Astrocyte (in vitro differentiated cells and primary cell): ENCODE data around the gene MRPL33.

Experiments used
- EZH2 ChIP-seq: IDR thresholded peaks from 2 replicates; pipeline ENCODE4 v1.6.1; 2012; ENCODE audit warnings: mild to moderate bottlenecking, low read length, inconsistent platforms; ENCODE audit not compliant: insufficient read depth
- TF ChIP-seq, protein P1 (sequence below): IDR thresholded peaks from 2 replicates; pipeline ENCODE4 v1.5.1; 2011; ENCODE audit warnings: low read depth, mild to moderate bottlenecking, inconsistent platforms, low read length, moderate library complexity; ENCODE audit not compliant: insufficient read depth

DNA sequence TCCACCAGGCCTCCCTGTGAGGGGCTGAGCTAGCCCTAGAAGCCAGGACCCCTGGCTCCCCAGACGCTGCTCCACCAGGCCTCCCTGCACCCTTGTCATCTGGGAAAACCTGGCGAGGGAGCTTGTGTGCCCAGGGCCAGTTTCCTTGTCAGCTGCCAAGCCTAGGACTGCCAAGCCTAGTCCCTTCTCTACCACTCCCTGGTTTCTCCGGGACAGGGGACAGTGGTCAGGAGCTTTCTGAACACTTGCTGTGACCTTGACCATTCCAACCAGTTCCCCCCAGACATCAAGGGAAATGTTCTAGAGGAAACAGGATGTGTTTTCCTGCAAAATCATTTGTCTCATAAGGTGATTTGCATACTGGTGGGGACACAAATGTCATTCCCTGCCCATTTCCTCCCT is 41.3 kb upstream of the MRPL33 start:
- TF ChIP-seq, protein P1, sequence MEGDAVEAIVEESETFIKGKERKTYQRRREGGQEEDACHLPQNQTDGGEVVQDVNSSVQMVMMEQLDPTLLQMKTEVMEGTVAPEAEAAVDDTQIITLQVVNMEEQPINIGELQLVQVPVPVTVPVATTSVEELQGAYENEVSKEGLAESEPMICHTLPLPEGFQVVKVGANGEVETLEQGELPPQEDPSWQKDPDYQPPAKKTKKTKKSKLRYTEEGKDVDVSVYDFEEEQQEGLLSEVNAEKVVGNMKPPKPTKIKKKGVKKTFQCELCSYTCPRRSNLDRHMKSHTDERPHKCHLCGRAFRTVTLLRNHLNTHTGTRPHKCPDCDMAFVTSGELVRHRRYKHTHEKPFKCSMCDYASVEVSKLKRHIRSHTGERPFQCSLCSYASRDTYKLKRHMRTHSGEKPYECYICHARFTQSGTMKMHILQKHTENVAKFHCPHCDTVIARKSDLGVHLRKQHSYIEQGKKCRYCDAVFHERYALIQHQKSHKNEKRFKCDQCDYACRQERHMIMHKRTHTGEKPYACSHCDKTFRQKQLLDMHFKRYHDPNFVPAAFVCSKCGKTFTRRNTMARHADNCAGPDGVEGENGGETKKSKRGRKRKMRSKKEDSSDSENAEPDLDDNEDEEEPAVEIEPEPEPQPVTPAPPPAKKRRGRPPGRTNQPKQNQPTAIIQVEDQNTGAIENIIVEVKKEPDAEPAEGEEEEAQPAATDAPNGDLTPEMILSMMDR = no peak
- no peak for TF ChIP-seq EZH2
